Measurements from ENCODE around the gene APPBP2. TPM values are rescaled to one million over a fixed set of nuclear protein-coding genes. Genes with fewer than 3 reads are reported as not detected.

Gene APPBP2
- total and polyA plus RNA-seq, 11 donors, result 2.5 to 28.7 (median 14.0) TPM

DNA sequence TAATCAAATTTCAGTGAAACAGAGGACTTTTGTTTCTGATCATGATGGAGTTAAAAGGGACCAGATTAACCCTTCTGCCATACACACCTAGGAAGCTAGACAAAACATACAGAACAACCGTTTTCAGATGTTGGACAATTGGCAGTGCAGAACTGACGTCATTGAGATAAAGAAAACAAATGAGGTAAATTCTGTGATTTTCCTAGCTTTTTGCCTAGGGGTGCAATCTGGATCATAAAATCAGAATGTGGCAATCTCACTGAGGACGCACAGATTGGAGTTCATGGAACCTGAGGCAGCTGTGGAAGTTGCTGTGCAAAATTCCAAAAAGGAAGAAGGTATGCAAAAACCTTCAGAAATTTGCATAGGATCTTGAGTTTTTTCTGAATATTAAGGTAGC is 119.2 kb downstream of the APPBP2 start:
- H3K9me3 ChIP-seq, result no peaks in the 10 kb centered on the region
- intact Hi-C loops (cut with DNase I), result no loop called here
- 73 to 83% (median 79%) methylated on average over 3 of the region's 3 CpGs for WGBS, 4 donors
- H3K27me3 ChIP-seq, result no peaks in the 10 kb centered on the region
- ATAC-seq (no peak), DNase-seq (no peak)
- no peaks in the 10 kb centered on the region for H3K4me1 ChIP-seq
- no peak overlapping the region for H3K27ac ChIP-seq
- no peak overlapping the region for H3K4me3 ChIP-seq
- H3K36me3 ChIP-seq, result no peaks in the 10 kb centered on the region
- TF ChIP-seq, protein P1, sequence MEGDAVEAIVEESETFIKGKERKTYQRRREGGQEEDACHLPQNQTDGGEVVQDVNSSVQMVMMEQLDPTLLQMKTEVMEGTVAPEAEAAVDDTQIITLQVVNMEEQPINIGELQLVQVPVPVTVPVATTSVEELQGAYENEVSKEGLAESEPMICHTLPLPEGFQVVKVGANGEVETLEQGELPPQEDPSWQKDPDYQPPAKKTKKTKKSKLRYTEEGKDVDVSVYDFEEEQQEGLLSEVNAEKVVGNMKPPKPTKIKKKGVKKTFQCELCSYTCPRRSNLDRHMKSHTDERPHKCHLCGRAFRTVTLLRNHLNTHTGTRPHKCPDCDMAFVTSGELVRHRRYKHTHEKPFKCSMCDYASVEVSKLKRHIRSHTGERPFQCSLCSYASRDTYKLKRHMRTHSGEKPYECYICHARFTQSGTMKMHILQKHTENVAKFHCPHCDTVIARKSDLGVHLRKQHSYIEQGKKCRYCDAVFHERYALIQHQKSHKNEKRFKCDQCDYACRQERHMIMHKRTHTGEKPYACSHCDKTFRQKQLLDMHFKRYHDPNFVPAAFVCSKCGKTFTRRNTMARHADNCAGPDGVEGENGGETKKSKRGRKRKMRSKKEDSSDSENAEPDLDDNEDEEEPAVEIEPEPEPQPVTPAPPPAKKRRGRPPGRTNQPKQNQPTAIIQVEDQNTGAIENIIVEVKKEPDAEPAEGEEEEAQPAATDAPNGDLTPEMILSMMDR (IDR thresholded peaks at IDR 0.05), result no peak
- no peak for TF ChIP-seq POLR2A (IDR thresholded peaks at IDR 0.05)

DNA sequence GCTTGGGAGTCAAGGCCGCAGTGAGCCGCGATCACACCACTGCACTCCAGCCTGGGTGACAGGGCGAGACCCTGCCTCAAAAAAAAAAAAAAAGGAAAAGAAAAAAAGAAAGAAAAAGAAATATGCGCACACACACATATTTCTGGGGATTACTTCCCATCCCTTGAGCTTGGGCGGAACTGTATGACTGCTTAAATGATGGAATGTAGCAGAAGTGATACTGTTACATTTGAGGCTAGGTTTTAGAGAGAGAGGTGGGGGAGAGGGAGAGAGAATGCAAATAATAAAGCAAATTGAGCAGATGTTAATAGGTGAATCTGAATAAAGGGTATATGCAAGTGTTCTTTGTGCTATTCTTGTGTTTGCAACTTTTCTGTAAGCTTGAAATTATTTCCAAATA is 122.1 kb downstream of the APPBP2 start:
- Histone ChIP-seq H3K27me3 (no peaks in the 10 kb centered on the region), H3K36me3 (no peaks in the 10 kb centered on the region), H3K4me3 (no peak overlapping the region), H3K27ac (no peak overlapping the region), H3K9me3 (no peaks in the 10 kb centered on the region), H3K4me1 (peaks cover 0 to 8% (median 0%) of the 10 kb centered on the region in 12 donors)
- ATAC-seq, result no peak
- WGBS, 4 donors, result 85 to 87% (median 86%) methylated on average over 6 of the region's 6 CpGs
- TF ChIP-seq, protein P1 (IDR thresholded peaks at IDR 0.05), result no peak
- no peak for TF ChIP-seq POLR2A (IDR thresholded peaks at IDR 0.05)
- no peak for DNase-seq
- intact Hi-C loops (cut with DNase I), result no loop called here

DNA sequence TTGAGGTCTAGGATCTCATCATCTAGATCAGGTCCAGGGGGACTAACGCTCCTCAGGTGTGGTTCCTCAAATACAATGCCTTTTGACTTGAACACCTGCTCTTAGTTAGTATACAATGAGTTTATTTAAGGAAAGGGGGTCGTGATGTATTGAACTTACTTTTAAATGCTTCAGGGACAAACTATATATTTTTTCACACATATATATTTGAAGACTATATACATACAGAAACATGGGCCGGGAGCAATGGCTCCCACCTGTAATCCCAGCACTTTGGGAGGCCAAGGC is 122.6 kb downstream of the APPBP2 start:
- H3K9me3 ChIP-seq, result no peaks in the 10 kb centered on the region
- no peak for ATAC-seq
- no peak overlapping the region for H3K4me3 ChIP-seq
- no peaks in the 10 kb centered on the region for H3K27me3 ChIP-seq
- 86 to 88% (median 86%) methylated on average over 3 of the region's 3 CpGs for WGBS, 4 donors
- TF ChIP-seq, protein P1 (IDR thresholded peaks at IDR 0.05), result no peak
- no peak for TF ChIP-seq POLR2A (IDR thresholded peaks at IDR 0.05)
- no peak overlapping the region for H3K27ac ChIP-seq
- intact Hi-C loops (cut with DNase I), result no loop called here
- peaks cover 0 to 13% (median 0%) of the 10 kb centered on the region in 12 donors for H3K4me1 ChIP-seq
- no peak for DNase-seq
- H3K36me3 ChIP-seq, result no peaks in the 10 kb centered on the region

DNA sequence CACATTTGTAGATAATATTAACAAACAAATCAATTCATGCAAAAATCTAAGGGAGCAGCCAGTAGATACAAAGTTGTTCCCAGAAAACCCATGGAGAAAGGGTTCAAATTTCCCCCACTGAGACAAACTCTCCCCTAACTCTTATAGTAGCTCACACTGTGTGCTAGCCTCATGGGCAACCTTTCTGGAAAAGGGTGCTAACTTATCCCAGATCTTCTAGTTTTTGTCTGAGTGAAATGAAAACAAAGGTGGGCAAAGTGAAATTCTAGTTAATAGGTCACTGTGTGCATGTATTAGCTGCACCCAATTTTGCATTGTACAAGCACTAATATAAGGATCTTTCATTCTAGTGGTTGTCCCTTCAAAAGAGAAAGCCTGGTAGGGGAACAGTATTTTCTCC is 124.2 kb downstream of the APPBP2 start:
- DNase-seq, result no peak
- Histone ChIP-seq H3K4me3 (no peak overlapping the region), H3K36me3 (no peaks in the 10 kb centered on the region), H3K9me3 (no peaks in the 10 kb centered on the region), H3K27ac (no peak overlapping the region), H3K27me3 (no peaks in the 10 kb centered on the region), H3K4me1 (peaks cover 0 to 25% (median 0%) of the 10 kb centered on the region in 12 donors)
- intact Hi-C loops (cut with DNase I), result no loop called here
- TF ChIP-seq POLR2A (IDR thresholded peaks at IDR 0.05), result no peak
- TF ChIP-seq, protein P1 (IDR thresholded peaks at IDR 0.05), result no peak
- ATAC-seq, result no peak
